ENCODE results near the gene MARCHF7. TPM values are rescaled to one million over a fixed set of nuclear protein-coding genes. Genes with fewer than 3 reads are reported as not detected.
"Not testable (repeated sequence)": the region's sequence is repeated elsewhere in the genome, so short reads cannot be mapped to it uniquely, and the experiment has no call there.

The MARCHF7 gene
- total RNA-seq, 1 donor from 2014 or later, result 394 TPM

DNA sequence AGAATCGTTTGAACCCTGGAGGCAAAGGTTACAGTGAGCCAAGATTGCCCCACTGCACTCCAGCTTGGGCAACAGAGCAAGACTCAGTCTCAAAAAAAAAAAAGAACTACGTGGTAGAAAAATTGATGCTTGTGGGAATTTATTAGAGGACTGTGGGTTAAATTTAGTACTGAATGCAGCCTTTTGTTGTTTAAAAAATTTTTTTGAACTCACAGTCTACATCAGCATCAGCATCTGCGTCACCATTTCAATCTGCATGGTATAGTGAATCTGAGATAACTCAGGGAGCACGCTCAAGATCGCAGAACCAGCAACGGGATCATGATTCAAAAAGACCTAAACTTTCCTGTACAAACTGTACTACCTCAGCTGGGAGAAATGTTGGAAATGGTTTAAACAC, 30.5 kb downstream of the MARCHF7 start:
- H3K4me2 ChIP-seq, result no peak overlapping the region
- Mint-ChIP-seq H3K36me3 (peaks cover 46% of the 10 kb centered on the region), H3K27ac (no peak overlapping the region), H3K27me3 (ENCODE audit: insufficient read depth, low read depth) (no peaks in the 10 kb centered on the region), H3K4me3 (no peak overlapping the region), H3K9me3 (no peaks in the 10 kb centered on the region), H3K4me1 (no peaks in the 10 kb centered on the region)
- no peaks in the 10 kb centered on the region for H3K27me3 ChIP-seq
- peaks cover 32% of the 10 kb centered on the region for H4K20me1 ChIP-seq (ENCODE audit: low read depth)
- no peak overlapping the region for H3K9ac ChIP-seq
- H3F3A ChIP-seq (ENCODE audit: low read depth), result no peaks in the 10 kb centered on the region
- H3K36me3 ChIP-seq, result peaks cover 24% of the 10 kb centered on the region
- H3K4me3 ChIP-seq, result no peak overlapping the region
- H3K9me3 ChIP-seq (ENCODE audit: low read depth), result no peaks in the 10 kb centered on the region
- no peak for DNase-seq (ENCODE audit: low spot score)
- no peak overlapping the region for H2AFZ ChIP-seq (replicated peaks)
- TF ChIP-seq EZH2 (IDR thresholded peaks at IDR 0.05), result no peak
- H3K79me2 ChIP-seq (ENCODE audit: low read depth), result peaks cover 95% of the 10 kb centered on the region
- H3K4me1 ChIP-seq, result no peaks in the 10 kb centered on the region
- no peak overlapping the region for H3K27ac ChIP-seq

DNA sequence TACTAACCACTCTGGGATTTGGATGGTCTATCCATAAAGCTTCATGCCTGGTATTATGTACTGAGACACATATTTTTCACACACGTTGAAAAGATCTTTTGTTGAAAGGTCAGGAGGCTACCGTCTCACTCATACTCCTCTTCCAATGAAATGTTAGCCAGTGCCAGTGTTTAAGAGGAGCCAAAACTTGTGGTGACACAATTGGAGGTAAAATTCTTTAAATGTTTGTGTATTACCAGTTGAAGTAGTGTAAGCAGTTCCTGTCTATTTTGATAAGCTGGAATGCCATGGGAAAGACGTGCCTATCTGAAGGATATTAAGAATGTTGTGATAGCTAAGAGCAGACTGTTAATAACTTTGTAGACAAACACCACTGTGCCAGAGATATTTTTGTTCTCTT, 32.1 kb downstream of the MARCHF7 start:
- no peak overlapping the region for H3K9ac ChIP-seq
- H3K4me3 ChIP-seq, result no peak overlapping the region
- no peak overlapping the region for H3K27ac ChIP-seq
- Mint-ChIP-seq H3K4me1 (no peaks in the 10 kb centered on the region), H3K27me3 (ENCODE audit: insufficient read depth, low read depth) (peaks cover 3% of the 10 kb centered on the region), H3K9me3 (no peaks in the 10 kb centered on the region), H3K4me3 (no peak overlapping the region), H3K27ac (no peak overlapping the region), H3K36me3 (peaks cover 51% of the 10 kb centered on the region)
- no peaks in the 10 kb centered on the region for H3F3A ChIP-seq (ENCODE audit: low read depth)
- no peaks in the 10 kb centered on the region for H3K27me3 ChIP-seq
- peaks cover 16% of the 10 kb centered on the region for H4K20me1 ChIP-seq (ENCODE audit: low read depth)
- no peak for DNase-seq (ENCODE audit: low spot score)
- H3K36me3 ChIP-seq, result peaks cover 31% of the 10 kb centered on the region
- TF ChIP-seq EZH2 (IDR thresholded peaks at IDR 0.05), result no peak
- TF ChIP-seq, protein P1, sequence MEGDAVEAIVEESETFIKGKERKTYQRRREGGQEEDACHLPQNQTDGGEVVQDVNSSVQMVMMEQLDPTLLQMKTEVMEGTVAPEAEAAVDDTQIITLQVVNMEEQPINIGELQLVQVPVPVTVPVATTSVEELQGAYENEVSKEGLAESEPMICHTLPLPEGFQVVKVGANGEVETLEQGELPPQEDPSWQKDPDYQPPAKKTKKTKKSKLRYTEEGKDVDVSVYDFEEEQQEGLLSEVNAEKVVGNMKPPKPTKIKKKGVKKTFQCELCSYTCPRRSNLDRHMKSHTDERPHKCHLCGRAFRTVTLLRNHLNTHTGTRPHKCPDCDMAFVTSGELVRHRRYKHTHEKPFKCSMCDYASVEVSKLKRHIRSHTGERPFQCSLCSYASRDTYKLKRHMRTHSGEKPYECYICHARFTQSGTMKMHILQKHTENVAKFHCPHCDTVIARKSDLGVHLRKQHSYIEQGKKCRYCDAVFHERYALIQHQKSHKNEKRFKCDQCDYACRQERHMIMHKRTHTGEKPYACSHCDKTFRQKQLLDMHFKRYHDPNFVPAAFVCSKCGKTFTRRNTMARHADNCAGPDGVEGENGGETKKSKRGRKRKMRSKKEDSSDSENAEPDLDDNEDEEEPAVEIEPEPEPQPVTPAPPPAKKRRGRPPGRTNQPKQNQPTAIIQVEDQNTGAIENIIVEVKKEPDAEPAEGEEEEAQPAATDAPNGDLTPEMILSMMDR (IDR thresholded peaks at IDR 0.05), result no peak
- TF ChIP-seq EZH2phosphoT487 (IDR thresholded peaks at IDR 0.05), result no peak
- no peaks in the 10 kb centered on the region for H3K4me1 ChIP-seq
- H3K4me2 ChIP-seq, result no peak overlapping the region
- no peak overlapping the region for H2AFZ ChIP-seq (replicated peaks)
- H3K79me2 ChIP-seq (ENCODE audit: low read depth), result peaks cover 95% of the 10 kb centered on the region
- no peaks in the 10 kb centered on the region for H3K9me3 ChIP-seq (ENCODE audit: low read depth)

DNA sequence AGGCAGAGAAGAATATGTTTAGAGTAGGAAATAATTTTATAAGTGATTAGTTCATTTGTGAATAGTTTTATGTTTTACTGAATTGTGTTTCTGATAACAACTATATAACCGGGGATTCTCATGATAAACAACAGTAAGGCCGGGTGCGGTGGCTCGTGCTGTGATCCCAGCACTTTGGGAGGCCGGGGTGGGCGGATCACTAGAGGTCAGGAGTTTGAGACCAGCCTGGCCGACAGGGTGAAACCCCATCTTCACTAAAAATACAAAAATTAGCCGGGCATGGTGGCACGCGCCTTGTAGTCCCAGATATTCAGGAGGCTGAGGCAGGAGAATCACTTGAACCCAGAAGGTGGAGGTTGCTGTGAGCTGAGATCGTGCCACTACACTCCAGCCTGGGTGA, 32.9 kb downstream of the MARCHF7 start:
- H3K27ac Mint-ChIP-seq; DNase-seq (ENCODE audit: low spot score); H3K27ac ChIP-seq; H3K4me3 Mint-ChIP-seq; H3K27me3 Mint-ChIP-seq (ENCODE audit: insufficient read depth, low read depth); H3K9me3 Mint-ChIP-seq; H3F3A ChIP-seq (ENCODE audit: low read depth); H3K4me3 ChIP-seq; H3K27me3 ChIP-seq; H3K9ac ChIP-seq; H2AFZ ChIP-seq (replicated peaks); H3K4me1 Mint-ChIP-seq; H3K4me2 ChIP-seq; H4K20me1 ChIP-seq (ENCODE audit: low read depth); H3K4me1 ChIP-seq; H3K9me3 ChIP-seq (ENCODE audit: low read depth): not testable (repeated sequence)
- H3K79me2 ChIP-seq (ENCODE audit: low read depth), result peaks cover 95% of the 10 kb centered on the region
- peaks cover 35% of the 10 kb centered on the region for H3K36me3 ChIP-seq
- peaks cover 52% of the 10 kb centered on the region for H3K36me3 Mint-ChIP-seq

DNA sequence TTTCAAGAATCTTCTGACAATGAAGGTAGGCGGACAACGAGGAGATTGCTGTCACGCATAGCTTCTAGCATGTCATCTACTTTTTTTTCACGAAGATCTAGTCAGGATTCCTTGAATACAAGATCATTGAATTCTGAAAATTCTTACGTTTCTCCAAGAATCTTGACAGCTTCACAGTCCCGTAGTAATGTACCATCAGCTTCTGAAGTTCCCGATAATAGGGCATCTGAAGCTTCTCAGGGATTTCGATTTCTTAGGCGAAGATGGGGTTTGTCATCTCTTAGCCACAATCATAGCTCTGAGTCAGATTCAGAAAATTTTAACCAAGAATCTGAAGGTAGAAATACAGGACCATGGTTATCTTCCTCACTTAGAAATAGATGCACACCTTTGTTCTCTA, 35.8 kb downstream of the MARCHF7 start:
- H3K36me3 Mint-ChIP-seq, result peaks cover 60% of the 10 kb centered on the region
- H2AFZ ChIP-seq (replicated peaks), result no peak overlapping the region
- no peaks in the 10 kb centered on the region for H3K27me3 ChIP-seq
- H3K36me3 ChIP-seq, result peaks cover 46% of the 10 kb centered on the region
- peaks cover 21% of the 10 kb centered on the region for H4K20me1 ChIP-seq (ENCODE audit: low read depth)
- H3K27ac Mint-ChIP-seq, result no peak overlapping the region
- DNase-seq (ENCODE audit: low spot score), result no peak
- H3K9me3 ChIP-seq (ENCODE audit: low read depth), result no peaks in the 10 kb centered on the region
- H3K27me3 Mint-ChIP-seq (ENCODE audit: insufficient read depth, low read depth), result peaks cover 3% of the 10 kb centered on the region
- peaks cover 2% of the 10 kb centered on the region for H3K9me3 Mint-ChIP-seq
- peaks cover 95% of the 10 kb centered on the region for H3K79me2 ChIP-seq (ENCODE audit: low read depth)
- no peak overlapping the region for H3K27ac ChIP-seq
- H3K4me3 ChIP-seq, result no peak overlapping the region
- H3K4me2 ChIP-seq, result no peak overlapping the region
- H3K4me3 Mint-ChIP-seq, result no peak overlapping the region
- H3K4me1 Mint-ChIP-seq, result no peaks in the 10 kb centered on the region
- no peaks in the 10 kb centered on the region for H3K4me1 ChIP-seq
- H3F3A ChIP-seq (ENCODE audit: low read depth), result peaks cover 5% of the 10 kb centered on the region
- TF ChIP-seq, protein P1 (IDR thresholded peaks at IDR 0.05), result no peak
- TF ChIP-seq EZH2phosphoT487 (IDR thresholded peaks at IDR 0.05) (no peak), EZH2 (IDR thresholded peaks at IDR 0.05) (no peak)
- no peak overlapping the region for H3K9ac ChIP-seq

All from neural progenitor cell (in vitro differentiated cells).